GM10248 (cell line): Measurements from ENCODE around the gene LRSAM1.

Source experiments
- CTCF ChIA-PET: fragments of 300-600 bp; sonication (Branson Sonifier 250); formaldehyde crosslinking; extraction: SDS; loops from one replicate; lab custom pipeline; 2021; ENCODE audit warnings: antibody characterized with exemption; lab: Yijun Ruan, JAX
- POLR2A ChIA-PET: fragments of 350-650 bp; sonication (Branson Sonifier 250); formaldehyde crosslinking; extraction: SDS; loops from one replicate; lab custom pipeline; 2020; ENCODE audit warnings: antibody characterized with exemption; lab: Yijun Ruan, JAX
- DNase-seq: peaks from one replicate; pipeline ENCODE4 v3.0.0; 2012; ENCODE audit errors: extremely low spot score
- TF ChIP-seq, protein P1 (sequence below): IDR thresholded peaks from 2 replicates; pipeline ENCODE4 v1.5.1; 2012; ENCODE audit warnings: mild to moderate bottlenecking, low read depth; ENCODE audit errors: extremely low read depth, missing control alignments, control extremely low read depth

Gene LRSAM1

DNA sequence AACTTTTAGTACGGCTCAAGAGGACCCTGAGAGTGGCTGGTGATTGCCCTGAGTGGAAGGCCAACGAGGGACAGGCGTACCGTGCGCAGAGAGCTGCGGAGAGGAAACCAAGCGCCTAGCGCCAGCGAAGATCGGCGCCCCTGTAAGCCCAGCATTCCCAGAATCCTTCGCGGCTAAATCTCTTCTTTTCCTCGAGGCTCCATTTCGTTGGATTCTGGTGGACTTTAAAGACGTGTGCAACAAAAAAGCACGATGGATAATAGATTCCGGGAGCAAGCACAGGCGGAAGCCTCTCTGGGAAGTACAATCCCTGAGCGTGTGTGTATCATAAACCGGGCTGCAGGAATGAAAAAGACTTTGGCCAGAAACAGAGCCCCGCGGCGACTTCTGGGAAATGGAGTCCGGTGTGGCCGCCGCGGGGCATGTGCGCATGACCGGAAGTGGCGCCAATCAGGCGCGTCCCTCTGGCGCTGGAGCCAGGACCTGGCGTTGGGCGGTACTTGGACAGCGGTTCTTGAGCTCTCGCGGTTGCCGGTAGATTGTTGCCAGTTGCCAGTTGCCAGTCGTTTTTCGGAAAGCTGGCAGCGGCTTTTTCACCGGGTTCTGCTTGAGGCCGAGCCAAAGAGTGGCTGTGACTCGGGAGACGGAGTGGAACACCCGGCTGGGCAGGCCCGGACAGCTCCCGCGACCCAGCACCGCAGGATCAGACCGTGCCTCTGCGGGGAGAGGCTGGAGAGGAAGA is 27.2 kb upstream of the LRSAM1 start, which contains the start of gene ZNF79:
Gene ZNF79 (plus strand): TSS at position 449 of the 742 bp plus-strand sequence. CDS start 406 bp downstream, outside the sequence.
- TF ChIP-seq, protein P1, sequence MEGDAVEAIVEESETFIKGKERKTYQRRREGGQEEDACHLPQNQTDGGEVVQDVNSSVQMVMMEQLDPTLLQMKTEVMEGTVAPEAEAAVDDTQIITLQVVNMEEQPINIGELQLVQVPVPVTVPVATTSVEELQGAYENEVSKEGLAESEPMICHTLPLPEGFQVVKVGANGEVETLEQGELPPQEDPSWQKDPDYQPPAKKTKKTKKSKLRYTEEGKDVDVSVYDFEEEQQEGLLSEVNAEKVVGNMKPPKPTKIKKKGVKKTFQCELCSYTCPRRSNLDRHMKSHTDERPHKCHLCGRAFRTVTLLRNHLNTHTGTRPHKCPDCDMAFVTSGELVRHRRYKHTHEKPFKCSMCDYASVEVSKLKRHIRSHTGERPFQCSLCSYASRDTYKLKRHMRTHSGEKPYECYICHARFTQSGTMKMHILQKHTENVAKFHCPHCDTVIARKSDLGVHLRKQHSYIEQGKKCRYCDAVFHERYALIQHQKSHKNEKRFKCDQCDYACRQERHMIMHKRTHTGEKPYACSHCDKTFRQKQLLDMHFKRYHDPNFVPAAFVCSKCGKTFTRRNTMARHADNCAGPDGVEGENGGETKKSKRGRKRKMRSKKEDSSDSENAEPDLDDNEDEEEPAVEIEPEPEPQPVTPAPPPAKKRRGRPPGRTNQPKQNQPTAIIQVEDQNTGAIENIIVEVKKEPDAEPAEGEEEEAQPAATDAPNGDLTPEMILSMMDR = no peak
- ChIA-PET CTCF (interaction anchor here (1.3 to 1.8 kb wide), 3 partner anchors 17 to 209 kb away, joined by 3 to 5 read pairs (median 4); no protein-coding TSS in a partner anchor), POLR2A (interaction anchor here (0.9 to 1.8 kb wide), 4 partner anchors 20 to 27 kb away, joined by 3 to 12 read pairs (median 6); partner anchors contain the start of genes LRSAM1, RPL12 and SLC2A8)
- DNase-seq = peak; percentile 96

DNA sequence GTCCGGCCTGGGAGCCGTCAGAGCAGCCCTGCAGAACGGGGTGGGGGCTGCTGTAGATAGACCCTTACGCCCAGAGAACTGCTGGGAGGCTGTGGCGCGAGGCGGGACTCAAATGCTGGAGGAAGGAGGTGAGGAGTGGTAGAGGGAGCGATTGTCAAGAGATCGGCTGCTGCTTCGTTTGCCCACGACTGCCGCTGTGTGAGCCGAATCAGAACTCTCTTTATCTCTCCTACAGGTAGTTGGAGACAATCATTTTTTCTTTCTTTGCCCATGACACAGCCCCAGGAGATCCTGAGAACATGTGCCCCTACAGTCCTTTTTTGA is 26.7 kb upstream of the LRSAM1 start:
- CTCF ChIA-PET = interaction anchor here (1.3 to 1.8 kb wide), 3 partner anchors 17 to 210 kb away, joined by 3 to 5 read pairs (median 4); no protein-coding TSS in a partner anchor
- POLR2A ChIA-PET = interaction anchor here (0.9 to 1.8 kb wide), 4 partner anchors 19 to 28 kb away, joined by 3 to 12 read pairs (median 6); partner anchors contain the start of genes LRSAM1, RPL12 and SLC2A8
- TF ChIP-seq, protein P1 = no peak
- DNase-seq = no peak

DNA sequence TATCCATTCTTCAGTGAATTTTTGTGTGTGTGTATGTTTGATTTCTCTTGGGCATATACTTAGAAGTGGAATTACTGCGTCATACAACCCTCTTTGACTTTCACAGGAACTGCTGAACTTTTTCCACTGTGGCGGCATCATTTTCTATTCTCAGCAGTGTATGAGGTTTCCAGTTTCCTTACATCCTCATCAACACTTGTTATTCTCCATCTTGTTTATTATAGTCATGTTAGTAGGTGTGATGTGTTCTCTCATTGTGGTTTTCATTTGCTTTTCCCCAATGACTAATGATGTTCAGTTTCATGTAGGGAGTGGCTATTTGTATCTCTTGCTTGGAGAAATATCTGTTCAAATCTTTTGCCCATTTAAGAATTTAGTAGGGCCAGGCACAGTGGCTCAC is 24.6 kb upstream of the LRSAM1 start:
- ChIA-PET POLR2A (interaction anchor here (0.6 kb wide), 2 partner anchors 16 to 271 kb away, joined by 3 read pairs; no protein-coding TSS in a partner anchor), CTCF (no interaction called here)
- TF ChIP-seq, protein P1 = no peak
- no peak for DNase-seq

DNA sequence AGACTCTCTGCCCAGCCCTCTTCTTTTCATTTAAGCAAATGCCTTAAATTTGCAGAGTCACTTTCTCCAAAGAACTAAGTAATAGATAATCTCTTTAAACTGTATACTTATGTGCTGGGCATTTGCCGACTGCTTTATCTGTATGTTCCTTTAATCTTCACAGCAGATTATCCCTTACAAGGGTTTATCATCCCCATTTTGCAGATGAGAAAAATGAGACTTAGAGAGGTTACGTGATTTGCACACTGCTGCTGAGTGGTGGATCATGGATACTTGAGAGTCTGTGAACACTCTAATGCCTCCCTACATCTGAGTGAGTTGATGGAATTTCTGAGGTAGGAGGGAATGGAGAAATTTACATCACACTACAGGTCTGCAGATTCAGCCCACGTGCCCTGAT is 23.0 kb upstream of the LRSAM1 start:
- ChIA-PET POLR2A (interaction anchor here (1.0 kb wide), 1 partner anchor 23 kb away, joined by 4 read pairs; the partner anchor contains the start of genes LRSAM1 and RPL12), CTCF (no interaction called here)
- TF ChIP-seq, protein P1 = no peak
- no peak for DNase-seq

DNA sequence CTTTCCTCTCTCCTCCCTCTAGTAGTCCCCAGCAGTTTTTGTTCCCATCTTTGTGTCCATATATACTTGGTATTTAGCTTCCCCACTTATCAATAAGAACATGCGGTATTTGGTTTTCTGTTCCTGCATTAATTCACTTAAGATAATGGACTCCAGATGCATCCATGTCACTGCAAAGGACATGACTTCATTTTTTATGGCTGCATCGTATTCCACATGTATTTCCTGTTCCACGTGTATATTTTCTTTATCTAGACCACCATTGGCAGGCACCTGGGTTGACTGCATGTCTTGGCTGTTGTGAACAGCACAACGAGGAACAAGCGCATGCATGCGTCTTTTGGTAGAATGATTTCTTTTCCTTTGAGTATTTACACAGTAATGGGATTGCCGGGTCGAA is 20.9 kb upstream of the LRSAM1 start:
- no peak for DNase-seq
- CTCF ChIA-PET = interaction anchor here (1.6 kb wide), 1 partner anchor 20 kb away, joined by 3 read pairs; no protein-coding TSS in a partner anchor
- TF ChIP-seq, protein P1 = no peak
- POLR2A ChIA-PET = interaction anchor here (0.6 to 1.6 kb wide), 2 partner anchors 14 to 20 kb away, joined by 3 to 5 read pairs; partner anchors contain the start of genes LRSAM1 and RPL12

DNA sequence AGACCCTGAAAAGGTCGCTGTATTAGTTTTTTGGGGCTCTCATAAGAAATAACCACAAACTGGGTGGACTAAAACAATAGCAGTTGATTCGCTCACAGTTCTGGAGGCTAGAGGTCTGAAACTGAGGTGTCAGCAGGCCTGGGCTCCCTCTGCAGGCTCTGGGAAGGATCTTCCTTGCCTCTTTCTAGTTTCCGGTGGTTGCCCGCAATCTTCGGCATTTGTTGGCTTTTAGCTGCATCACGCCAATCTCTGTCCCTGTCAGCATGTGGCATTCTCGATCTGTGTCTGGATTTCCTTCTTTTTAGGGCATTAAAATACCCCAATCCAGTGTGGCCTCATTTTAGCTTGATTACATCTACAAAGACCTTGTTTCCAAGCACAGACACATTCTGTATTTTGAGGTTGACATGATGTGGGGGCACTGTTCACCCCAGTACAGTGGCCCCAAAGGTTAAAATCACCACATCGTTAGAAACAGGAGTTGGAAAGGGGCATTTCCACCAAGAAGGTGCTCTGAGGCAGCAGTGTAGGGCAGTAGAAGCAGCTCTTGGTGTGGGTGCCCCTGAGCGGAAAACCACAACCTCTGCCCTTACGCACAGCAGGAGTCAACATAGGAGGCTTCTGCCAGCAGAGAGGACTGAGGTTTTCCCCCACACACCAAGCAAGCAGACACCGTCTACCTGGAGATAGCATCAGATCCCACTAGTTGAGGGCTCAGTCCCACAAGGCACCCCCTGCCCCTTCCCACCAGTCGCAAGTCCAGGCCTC is 13.6 kb upstream of the LRSAM1 start:
- POLR2A ChIA-PET = interaction anchor here (0.8 kb wide), 1 partner anchor 13 kb away, joined by 3 read pairs; the partner anchor contains the start of genes LRSAM1 and RPL12
- TF ChIP-seq, protein P1 = no peak
- CTCF ChIA-PET = no interaction called here
- DNase-seq = no peak
